Urothelium cell line (cell line): ENCODE measurements around the gene GPC5.

Experiments used
- DNase-seq: peaks from one replicate; pipeline ENCODE4 v3.0.0; 2011; ENCODE audit warnings: low spot score, mixed read lengths
- FAIRE-seq: peaks from 2 replicates; lab custom pipeline; 2011; peaks lifted over from hg19 to GRCh38; lab: Jason Lieb, UNC

Gene GPC5

GRCh38 chr13:91701975-91702374 is 303.6 kb downstream of the GPC5 start:
- no peak for FAIRE-seq
- DNase-seq = no peak

GRCh38 chr13:91702411-91702810 is 304.0 kb downstream of the GPC5 start:
- DNase-seq (no peak), FAIRE-seq (no peak)

- FAIRE-seq = no peak
Measured at GRCh38 chr13:91704398-91704797, 306.0 kb downstream of the GPC5 start.

GRCh38 chr13:91708558-91708957 is 310.1 kb downstream of the GPC5 start:
- DNase-seq (no peak), FAIRE-seq (no peak)

More at GRCh38 chr13:91704398-91704797, 306.0 kb downstream of the GPC5 start:
- no peak for DNase-seq

- no peak for DNase-seq
- FAIRE-seq = no peak
Measured at GRCh38 chr13:91709180-91709579, 310.8 kb downstream of the GPC5 start.

GRCh38 chr13:91710733-91711132 is 312.3 kb downstream of the GPC5 start:
- FAIRE-seq (no peak), DNase-seq (no peak)

GRCh38 chr13:91714855-91715254 is 316.4 kb downstream of the GPC5 start:
- FAIRE-seq = no peak
- no peak for DNase-seq

- FAIRE-seq (no peak), DNase-seq (no peak)
Measured at GRCh38 chr13:91716436-91717065, 318.1 kb downstream of the GPC5 start.

- peak; percentile 44 for DNase-seq
- FAIRE-seq = no peak
Measured at GRCh38 chr13:91719033-91719432, 320.6 kb downstream of the GPC5 start.

- FAIRE-seq = no peak
- no peak for DNase-seq
Measured at GRCh38 chr13:91721413-91721812, 323.0 kb downstream of the GPC5 start.

- DNase-seq = peak; percentile 6
Measured at GRCh38 chr13:91722267-91722884, 324.0 kb downstream of the GPC5 start.

GRCh38 chr13:91724591-91724990 is 326.2 kb downstream of the GPC5 start:
- FAIRE-seq (no peak), DNase-seq (no peak)

More at GRCh38 chr13:91722267-91722884, 324.0 kb downstream of the GPC5 start:
- FAIRE-seq = no peak

- no peak for DNase-seq
- no peak for FAIRE-seq
Measured at GRCh38 chr13:91725646-91726045, 327.2 kb downstream of the GPC5 start.

GRCh38 chr13:91726671-91727070 is 328.2 kb downstream of the GPC5 start:
- no peak for DNase-seq
- no peak for FAIRE-seq

- DNase-seq = no peak
- no peak for FAIRE-seq
Measured at GRCh38 chr13:91729859-91730258, 331.4 kb downstream of the GPC5 start.

- no peak for DNase-seq
- no peak for FAIRE-seq
Measured at GRCh38 chr13:91739751-91740150, 341.3 kb downstream of the GPC5 start.

GRCh38 chr13:91740756-91741155 is 342.3 kb downstream of the GPC5 start:
- FAIRE-seq (no peak), DNase-seq (no peak)

GRCh38 chr13:91741925-91742324 is 343.5 kb downstream of the GPC5 start:
- FAIRE-seq (no peak), DNase-seq (no peak)

GRCh38 chr13:91744284-91744683 is 345.9 kb downstream of the GPC5 start:
- FAIRE-seq = no peak

GRCh38 chr13:91745967-91746366 is 347.5 kb downstream of the GPC5 start:
- DNase-seq (no peak), FAIRE-seq (no peak)

More at GRCh38 chr13:91744284-91744683, 345.9 kb downstream of the GPC5 start:
- DNase-seq = no peak

GRCh38 chr13:91747186-91747585 is 348.8 kb downstream of the GPC5 start:
- no peak for DNase-seq

GRCh38 chr13:91748416-91749089 is 350.1 kb downstream of the GPC5 start:
- DNase-seq = no peak
- no peak for FAIRE-seq

More at GRCh38 chr13:91747186-91747585, 348.8 kb downstream of the GPC5 start:
- no peak for FAIRE-seq
